Breast epithelium (tissue), 3 donors: ENCODE results near the gene NUDT9.
"Not testable (repeated sequence)": the region's sequence is repeated elsewhere in the genome, so short reads cannot be mapped to it uniquely, and the experiment has no call there.

Experiments
- POLR2A ChIP-seq: fragments of 450-650 bp; IDR thresholded peaks from one replicate; pipeline ENCODE4 v1.6.1; 2016; ENCODE audit warnings: antibody characterized with exemption, mild to moderate bottlenecking, moderate library complexity
- POLR2AphosphoS5 ChIP-seq, 3 donors: sonication (generic); formaldehyde crosslinking; IDR thresholded peaks; one replicate each; pipeline ENCODE4 v1.6.1; 2017; ENCODE audit warnings: antibody characterized with exemption in 3 of 3
- TF ChIP-seq, protein P1 (sequence below), 3 donors: fragments of 450-650 bp; IDR thresholded peaks; one replicate each; pipeline ENCODE4 v1.5.1; 2016 to 2017; ENCODE audit warnings: antibody characterized with exemption in 3 of 3, mild to moderate bottlenecking in 3 of 3, moderate library complexity in 3 of 3

DNA sequence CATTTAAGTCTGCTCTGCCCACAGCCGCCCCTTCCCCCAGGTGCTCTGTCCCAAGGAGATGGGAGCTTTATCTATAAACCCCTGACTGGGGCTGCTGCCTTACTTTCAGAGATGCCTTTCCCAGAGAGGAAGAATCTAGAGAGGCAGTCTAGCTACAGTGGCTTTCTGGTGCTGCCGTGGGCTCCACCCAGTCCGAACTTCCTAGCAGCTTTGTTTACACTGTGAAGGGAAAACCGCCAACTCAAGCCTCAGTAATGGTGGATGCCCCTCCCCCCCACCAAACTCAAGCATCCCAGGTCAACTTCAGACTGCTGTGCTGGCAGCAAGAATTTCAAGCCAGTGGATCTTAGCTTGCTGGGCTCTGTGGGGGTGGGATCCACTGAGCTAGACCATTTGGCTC lies 66.3 kb downstream of the NUDT9 start:
- TF ChIP-seq, protein P1, sequence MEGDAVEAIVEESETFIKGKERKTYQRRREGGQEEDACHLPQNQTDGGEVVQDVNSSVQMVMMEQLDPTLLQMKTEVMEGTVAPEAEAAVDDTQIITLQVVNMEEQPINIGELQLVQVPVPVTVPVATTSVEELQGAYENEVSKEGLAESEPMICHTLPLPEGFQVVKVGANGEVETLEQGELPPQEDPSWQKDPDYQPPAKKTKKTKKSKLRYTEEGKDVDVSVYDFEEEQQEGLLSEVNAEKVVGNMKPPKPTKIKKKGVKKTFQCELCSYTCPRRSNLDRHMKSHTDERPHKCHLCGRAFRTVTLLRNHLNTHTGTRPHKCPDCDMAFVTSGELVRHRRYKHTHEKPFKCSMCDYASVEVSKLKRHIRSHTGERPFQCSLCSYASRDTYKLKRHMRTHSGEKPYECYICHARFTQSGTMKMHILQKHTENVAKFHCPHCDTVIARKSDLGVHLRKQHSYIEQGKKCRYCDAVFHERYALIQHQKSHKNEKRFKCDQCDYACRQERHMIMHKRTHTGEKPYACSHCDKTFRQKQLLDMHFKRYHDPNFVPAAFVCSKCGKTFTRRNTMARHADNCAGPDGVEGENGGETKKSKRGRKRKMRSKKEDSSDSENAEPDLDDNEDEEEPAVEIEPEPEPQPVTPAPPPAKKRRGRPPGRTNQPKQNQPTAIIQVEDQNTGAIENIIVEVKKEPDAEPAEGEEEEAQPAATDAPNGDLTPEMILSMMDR (IDR thresholded peaks at IDR 0.05), result not testable (repeated sequence)
- TF ChIP-seq POLR2AphosphoS5 (IDR thresholded peaks at IDR 0.05); POLR2A: not testable (repeated sequence)
